K562 treated with DMSO at 1 percent for 4 hours (cell line): Measurements from ENCODE around the gene SBNO1. TPM values are rescaled to one million over a fixed set of nuclear protein-coding genes. Genes with fewer than 3 reads are reported as not detected.

Experiments
- total RNA-seq: library from RNA; unstranded; fragments of 300-600 nt; gene quantifications from 2 replicates; pipeline ENCODE4 v1.2.3, GENCODE V29; 2022; ENCODE audit not compliant: insufficient read depth

Gene SBNO1
- total RNA-seq: 11.0 and 13.9 TPM in 2 replicates

GRCh38 chr12:123364532-123365024 lies at the start of gene SBNO1:
SBNO1 (minus strand) TSS chr12:123364847; CDS start chr12:123350441, 14,406 bp downstream.

Other genes starting within 250 kb of the SBNO1 start
- 2.4 and 3.1 TPM in 2 replicates for gene PITPNM2, start 213.8 kb downstream of the SBNO1 start, total RNA-seq
- 23.6 and 24.2 TPM in 2 replicates for gene MPHOSPH9, start 131.7 kb downstream of the SBNO1 start, total RNA-seq
- gene MTRFR, start 131.4 kb downstream of the SBNO1 start, total RNA-seq: 25.9 and 33.1 TPM in 2 replicates
- gene CDK2AP1, start 93.0 kb downstream of the SBNO1 start, total RNA-seq: 46.5 and 71.8 TPM in 2 replicates
- 72.4 and 84.7 TPM in 2 replicates for gene KMT5A, start 19.3 kb upstream of the SBNO1 start, total RNA-seq
- gene RILPL2, start 71.8 kb upstream of the SBNO1 start, total RNA-seq: 7.9 and 9.1 TPM in 2 replicates
- gene SNRNP35, start 93.3 kb upstream of the SBNO1 start, total RNA-seq: 15.5 and 25.5 TPM in 2 replicates
- 3.3 and 3.7 TPM in 2 replicates for gene RILPL1, start 168.9 kb upstream of the SBNO1 start, total RNA-seq
- gene TMED2, start 219.7 kb upstream of the SBNO1 start, total RNA-seq: 123 and 139 TPM in 2 replicates
- 14.2 and 22.0 TPM in 2 replicates for gene DDX55, start 237.3 kb upstream of the SBNO1 start, total RNA-seq